Nucleus accumbens (tissue), 56 donors: Measurements from ENCODE around the gene KMO.

Experiments
- DNase-seq, 56 donors: peaks; one replicate each; lab custom pipeline; 2025; lab: John Stamatoyannopoulos, UW

Gene KMO

DNA sequence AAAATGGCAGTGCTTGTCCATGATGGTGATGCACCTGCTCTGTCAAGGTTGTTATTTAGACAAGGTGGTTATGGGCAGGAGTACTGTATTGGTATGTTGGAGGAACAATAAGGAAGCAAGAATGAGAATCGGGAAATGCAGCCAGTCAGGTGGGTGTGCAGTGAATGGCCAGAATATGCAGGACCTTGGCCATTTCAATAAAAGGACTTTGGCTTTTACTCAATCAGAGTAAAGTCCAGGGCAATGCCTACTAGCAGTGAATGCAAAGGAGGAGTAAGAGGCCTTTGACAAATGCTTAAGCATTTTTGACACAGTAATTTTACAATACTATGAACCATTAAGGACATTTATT lies 110.4 kb downstream of the KMO start:
- DNase-seq, result no peak

DNA sequence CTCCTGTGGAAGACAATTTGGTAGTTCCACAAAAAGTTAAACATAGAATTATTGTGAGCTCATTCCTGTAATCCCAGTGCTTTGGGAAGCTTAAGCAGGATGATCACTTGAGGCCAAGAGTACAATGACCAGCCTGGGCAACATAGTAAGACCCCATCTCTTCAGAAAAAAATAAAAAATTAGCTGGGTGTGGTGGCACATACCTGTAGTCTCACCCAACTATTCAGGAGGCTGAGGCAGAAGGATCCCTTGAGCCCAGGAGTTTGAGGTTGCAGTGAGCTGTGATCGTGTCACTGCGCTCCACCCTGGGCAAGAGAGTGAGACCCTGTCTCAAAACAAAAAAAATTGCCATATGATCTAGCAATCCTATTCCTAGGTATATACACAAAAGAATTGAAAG lies 112.1 kb downstream of the KMO start:
- DNase-seq, result no peak

DNA sequence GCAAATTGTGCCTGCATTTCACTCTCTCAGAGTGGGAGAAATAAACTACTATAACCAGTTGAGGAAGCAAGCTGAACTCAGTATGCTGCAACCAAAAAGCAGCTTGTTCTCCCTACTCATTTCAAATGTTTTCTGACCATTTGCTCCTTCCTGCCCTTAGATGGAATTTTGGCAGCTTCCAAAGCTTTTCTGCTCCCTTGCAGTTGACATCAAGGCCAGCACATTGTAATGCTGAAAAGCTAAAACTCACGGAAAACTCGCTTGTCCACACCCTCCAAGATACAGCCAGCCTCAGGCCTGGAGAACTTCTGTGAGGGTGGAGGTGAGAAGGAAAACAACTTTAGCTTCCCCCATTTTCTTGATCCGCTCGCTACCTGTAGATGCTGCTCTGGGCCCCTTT lies 113.0 kb downstream of the KMO start:
- no peak for DNase-seq
